Muscle of back (tissue), 11 donors: ENCODE measurements around the gene BBOX1. TPM values are rescaled to one million over a fixed set of nuclear protein-coding genes. Genes with fewer than 3 reads are reported as not detected.
A peak's percentile ranks its signal among the peaks of the same experiment; 100 is the strongest.
"Not testable (repeated sequence)": the region's sequence is repeated elsewhere in the genome, so short reads cannot be mapped to it uniquely, and the experiment has no call there.

Experiments
- DNase-seq, 3 donors: peaks; one replicate each; pipeline versions ENCODE4 v3.0.0 to v3.0.0-alpha.2; 2013
- polyA plus RNA-seq, 10 donors: library from polyadenylated mRNA; unstranded; fragments of 120-200 nt; gene quantifications; one replicate each; pipeline ENCODE4 v1.2.1, GENCODE V29; 2013; ENCODE audit not compliant: insufficient read length in 10 of 10

BBOX1 gene
- polyA plus RNA-seq, 10 donors: 0.20 to 1.5 (median 0.41) TPM; not detected in 1

- DNase-seq: peak in 1 of 3 donors; percentile 52
Measured at GRCh38 chr11:27124514-27125264, 84.1 kb downstream of the BBOX1 start.

DNA sequence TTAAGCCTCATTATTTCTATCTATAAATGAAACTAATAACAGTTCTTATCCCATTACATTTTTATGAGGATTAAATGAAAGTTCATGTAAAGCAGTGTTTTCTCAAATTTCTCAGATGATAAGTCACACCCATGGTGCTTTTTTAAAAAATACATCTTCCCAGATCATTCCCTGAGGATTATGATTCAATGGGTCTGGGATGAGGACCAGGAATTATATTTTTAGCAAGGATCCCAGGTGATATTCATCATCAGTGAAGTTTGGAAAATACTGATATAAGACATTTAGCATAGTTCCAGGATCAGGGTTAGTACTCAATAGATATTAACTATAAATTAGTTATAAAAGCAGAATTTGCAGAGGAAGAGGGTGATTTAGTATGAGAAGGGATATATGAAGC is 89.1 kb downstream of the BBOX1 start:
- peak; percentile 75 to 88 (median 79) for DNase-seq

DNA sequence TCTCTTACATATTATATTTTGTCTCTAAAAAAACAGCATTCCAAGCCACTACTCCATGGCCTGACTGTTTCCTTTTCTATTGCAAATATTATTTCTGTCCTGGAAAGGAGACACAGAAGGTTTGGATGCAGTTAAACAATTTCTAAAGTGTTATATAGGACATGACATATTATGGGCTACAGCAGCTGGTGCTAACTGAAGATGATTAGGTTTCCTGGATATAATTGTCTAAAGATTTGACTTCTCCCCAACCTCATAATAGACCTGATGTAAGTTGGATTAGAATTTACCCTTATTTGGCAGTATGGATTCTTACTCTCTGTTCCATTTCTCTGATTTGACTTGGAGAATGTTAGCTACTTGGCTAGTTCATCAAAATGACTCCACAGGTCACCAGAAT is 90.2 kb downstream of the BBOX1 start:
- peak in 2 of 3 donors; percentile 60 to 78 for DNase-seq

DNA sequence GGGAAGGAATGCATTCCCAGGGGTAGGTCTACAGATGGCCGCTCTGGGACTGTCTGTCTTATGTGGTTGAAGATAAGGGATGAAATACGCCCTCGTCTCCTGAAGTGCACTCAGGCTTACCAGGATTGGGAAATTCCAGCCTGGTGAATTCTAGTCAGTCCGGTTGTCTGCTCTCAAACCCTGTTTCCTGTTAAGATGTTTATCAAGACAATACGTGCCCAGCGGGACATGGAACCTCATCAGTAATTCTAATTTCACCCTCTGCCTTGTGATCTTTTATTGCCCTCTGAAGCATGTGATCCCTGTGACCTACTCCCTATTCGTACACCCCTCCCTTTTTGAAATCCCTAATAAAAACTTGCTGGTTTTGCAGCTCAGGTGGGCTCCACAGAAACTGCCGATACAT is 95.3 kb downstream of the BBOX1 start:
- DNase-seq: not testable (repeated sequence)

DNA sequence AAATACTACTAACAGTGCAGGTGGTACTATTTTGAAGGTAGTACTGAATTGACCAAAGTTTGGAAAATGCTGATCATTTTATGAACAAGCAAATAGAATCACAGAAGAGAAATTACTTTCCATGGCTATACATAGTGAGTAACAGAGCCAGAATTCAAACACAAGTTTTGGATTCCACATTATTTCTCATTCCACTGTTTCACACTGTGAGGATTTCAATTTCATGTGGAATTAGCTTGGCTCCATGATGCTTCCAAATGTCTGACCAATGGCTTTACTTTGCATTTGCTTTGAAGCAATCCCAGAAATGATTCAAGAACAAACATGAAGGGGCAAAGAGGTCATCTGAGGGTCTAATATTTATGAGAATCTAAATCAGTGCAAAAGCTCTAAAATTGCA is 98.1 kb downstream of the BBOX1 start:
- peak in 1 of 3 donors; percentile 60 for DNase-seq

DNA sequence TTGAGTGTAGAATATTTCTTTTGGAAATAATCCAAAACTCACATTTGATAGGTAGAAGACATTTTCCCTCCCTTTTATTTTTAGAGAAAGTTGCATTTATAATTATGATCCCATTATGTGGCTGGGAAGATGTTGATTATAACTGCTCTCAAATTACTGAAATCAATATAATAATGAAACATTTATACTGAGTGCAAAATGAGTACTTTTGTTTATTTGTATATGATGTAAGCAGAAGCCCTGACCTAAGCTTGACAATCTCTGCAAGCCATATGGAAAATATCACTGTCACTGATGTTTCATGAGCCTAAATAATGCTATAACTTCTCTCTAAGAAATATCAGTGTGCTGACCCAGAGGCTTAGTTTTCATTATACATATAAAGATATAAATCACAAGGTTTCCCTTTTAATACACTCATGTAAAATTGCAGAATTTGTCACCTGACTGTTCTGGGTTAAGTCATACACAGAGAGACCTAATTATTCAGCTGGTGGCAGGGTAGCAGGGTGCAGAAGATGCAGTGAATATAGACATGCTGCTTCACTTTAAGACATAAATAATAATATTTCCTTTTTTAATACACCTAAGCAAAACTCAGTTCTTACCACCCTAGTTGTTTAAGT is 99.2 kb downstream of the BBOX1 start:
- DNase-seq: peak in 1 of 3 donors; percentile 62

DNA sequence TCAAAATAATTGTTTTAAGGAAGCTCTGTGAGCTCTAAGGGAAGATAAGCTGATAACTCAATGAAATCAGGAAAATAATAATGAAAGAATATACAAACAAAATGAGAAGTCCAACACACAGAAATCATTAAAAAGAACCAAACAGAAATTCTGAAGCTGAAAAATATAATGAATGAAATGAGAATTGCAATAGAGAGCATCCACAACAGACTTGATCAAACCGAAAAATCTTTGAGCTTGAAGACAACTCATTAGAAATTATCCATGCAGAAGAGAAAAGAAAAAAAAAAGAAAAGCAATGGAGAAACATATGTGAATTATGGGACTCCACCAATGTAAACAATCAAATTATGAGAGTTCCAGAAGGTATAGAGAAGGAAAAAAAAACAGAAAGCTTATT is 101.0 kb downstream of the BBOX1 start:
- DNase-seq: no peak

- DNase-seq: peak in 1 of 3 donors; percentile 67
Measured at GRCh38 chr11:27147916-27148315, 107.3 kb downstream of the BBOX1 start.

GRCh38 chr11:27148506-27148905 is 107.9 kb downstream of the BBOX1 start:
- peak in 1 of 3 donors; percentile 58 for DNase-seq

DNA sequence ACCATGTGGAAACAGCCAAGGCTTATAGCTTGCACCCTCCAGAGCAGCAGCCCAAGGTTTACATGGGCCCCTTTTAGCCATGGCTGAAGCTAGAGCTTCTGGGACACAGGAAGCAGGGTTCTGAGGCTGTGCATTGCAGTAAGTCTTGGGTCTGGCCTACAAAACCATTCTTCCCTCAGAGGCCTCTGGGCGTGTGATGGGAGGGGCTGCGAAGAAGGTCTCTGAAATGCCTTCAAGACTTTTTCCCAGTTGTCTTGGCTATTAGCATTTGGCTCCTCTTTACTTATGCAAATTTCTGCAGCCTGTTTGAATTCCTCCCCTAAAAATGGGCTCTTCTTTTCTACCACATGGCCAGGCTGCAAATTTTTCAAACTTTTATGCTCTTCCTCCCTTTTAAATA is 109.5 kb downstream of the BBOX1 start:
- no peak for DNase-seq

DNA sequence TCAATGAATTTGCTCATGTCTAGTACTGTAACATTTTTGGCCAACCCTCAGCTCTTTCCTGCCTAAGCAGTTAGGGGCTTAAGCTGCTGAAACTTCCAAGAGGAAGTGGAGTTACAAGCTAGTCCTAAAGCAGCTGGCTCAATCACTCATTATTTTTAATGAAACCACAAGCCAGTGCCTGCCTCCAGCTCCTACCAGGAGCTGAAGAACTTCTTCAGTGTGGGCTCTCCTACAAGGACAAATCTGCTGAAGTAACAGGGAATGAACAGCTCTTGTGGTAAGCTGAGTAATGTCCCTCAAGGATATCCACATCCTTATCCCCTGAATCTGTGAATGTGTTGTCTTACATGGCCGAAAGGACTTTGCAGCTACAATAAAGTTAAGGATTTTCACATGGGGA is 112.5 kb downstream of the BBOX1 start:
- no peak for DNase-seq

DNA sequence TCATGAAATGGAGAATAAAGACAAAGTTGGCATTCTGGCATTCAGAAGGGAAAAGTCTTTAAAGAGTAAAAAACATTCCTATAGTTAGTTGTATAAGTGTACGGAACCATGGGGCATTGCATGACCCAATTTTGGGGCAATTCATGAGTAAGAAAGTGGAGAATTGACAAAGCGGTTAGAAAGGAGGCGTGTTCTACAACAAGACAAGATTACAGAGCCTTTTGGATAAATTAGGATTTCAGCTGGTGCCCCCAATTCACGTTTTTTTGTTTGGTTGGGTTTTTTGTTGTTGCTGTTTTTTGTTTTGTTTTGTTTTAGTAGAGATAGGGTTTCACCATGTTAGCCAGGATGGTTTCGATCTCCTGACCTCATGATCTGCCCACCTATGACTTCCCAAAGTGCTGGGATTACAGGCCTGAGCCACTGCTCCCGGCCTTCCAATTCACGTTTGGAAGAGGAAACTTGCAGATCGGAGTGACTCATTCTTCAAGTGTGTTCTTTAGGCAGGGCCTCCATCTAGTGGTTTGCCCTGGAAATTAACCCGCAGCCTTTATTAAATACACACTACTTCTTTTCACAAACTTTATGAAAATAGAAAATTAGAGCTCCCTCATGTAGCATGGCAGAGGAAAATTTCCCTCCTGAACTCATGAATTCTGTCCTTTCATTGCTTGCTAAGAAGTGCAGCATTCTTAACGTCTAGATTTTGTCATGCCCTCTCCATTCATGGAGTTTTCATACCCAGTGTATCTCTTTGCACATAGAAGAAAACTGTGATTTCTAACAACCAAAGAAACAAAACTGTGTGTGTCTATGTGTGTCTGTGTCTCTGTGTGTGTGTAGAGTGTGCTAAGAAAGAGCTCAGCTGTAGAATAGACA is 118.1 kb downstream of the BBOX1 start:
- DNase-seq: peak; percentile 77 to 88 (median 81)

DNA sequence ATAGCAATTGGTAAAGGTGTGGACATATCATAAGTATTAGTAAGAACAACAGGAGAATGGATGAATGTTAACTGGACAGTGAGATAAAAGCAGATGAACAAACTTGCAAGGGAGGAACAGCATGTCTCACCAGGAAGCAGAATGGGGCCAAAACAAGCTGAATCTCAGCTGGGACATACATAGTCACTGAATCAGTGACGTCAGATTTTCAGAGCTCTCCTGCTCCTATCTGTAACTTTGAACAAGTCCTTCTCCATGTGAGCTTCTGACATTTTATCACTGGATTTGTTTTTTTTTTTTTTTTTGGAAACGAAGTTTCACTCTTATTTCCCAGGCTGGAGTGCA is 118.7 kb downstream of the BBOX1 start:
- no peak for DNase-seq

- DNase-seq: no peak
Measured at GRCh38 chr11:27161071-27161470, 120.5 kb downstream of the BBOX1 start.

DNA sequence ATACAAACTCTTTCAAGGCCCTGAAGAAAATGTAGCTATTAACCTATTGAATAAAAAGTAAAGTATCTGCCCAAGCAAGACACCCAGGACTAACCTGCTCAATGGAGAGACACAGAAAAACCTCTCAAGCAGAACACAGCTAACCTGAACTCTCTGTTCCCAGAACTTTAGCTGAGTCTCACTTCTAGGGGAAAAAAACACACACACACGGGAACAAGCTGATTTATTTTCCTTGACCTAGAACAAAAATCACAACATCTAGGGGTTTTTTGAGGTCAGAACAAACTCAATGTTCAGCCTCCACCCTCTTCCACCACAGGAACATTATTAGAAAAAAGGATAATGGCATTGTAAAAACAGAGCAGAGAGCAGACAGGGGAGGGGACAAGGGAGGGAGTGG is 121.6 kb downstream of the BBOX1 start:
- DNase-seq: no peak

DNA sequence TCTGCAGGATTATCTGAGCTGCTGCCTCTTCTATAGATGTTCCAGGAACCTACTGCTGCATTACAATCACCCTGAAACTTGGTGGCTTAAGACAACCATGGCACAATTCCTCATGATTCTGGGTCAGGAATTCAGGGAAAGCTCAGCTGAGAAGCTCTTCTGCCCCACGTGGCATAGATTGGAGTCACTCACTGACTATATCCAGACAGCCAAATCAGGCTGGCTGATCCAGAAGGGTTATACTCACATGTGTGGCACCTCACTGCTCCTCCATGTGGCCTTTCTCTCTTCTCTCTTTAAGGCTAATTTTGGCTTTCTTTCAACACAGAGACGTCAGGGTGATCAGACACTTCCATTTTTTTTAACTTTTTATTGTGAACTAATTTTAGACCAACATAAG is 125.5 kb downstream of the BBOX1 start:
- no peak for DNase-seq

GRCh38 chr11:27171376-27171958 is 130.9 kb downstream of the BBOX1 start:
- DNase-seq: no peak

DNA sequence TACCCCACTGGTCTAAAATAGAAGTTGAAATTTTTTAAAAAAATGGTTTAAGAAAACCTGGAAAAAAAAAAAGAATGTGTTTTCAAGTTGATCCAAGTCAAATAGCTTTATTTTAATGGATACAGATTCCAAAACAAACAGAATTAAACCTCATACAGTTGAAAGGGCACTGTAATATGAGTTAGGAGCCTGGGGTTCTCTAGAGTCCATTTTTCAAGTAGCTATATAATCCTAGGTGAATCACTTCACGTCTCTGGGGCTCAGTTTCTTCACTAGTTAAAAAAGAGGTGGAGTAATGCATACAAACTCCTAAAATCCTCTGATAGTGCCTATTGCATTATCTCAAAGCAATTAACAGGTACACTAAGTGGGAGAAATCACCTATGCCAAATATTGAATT is 132.9 kb downstream of the BBOX1 start:
- DNase-seq: no peak

DNA sequence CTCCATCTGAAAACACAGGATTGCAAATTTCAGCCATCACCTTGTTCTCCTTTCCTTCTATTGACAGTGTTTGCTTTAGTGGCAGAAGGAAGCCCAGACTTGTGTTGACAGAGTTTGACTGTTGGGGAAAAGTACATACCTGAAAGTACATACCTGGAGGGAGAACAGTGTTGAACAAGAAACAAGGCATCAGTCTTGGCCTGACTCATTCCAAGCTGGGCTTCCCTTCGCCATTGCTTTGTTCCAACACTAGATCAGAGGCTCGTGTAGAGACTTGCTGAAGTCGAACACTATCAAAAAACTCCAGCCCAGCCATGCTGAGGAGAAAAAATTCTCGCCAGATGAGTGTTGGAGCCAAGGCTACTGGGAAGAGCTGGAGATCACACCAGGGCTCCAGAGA is 133.4 kb downstream of the BBOX1 start:
- DNase-seq: no peak

- no peak for DNase-seq
Measured at GRCh38 chr11:27174672-27175210, 134.1 kb downstream of the BBOX1 start.

DNA sequence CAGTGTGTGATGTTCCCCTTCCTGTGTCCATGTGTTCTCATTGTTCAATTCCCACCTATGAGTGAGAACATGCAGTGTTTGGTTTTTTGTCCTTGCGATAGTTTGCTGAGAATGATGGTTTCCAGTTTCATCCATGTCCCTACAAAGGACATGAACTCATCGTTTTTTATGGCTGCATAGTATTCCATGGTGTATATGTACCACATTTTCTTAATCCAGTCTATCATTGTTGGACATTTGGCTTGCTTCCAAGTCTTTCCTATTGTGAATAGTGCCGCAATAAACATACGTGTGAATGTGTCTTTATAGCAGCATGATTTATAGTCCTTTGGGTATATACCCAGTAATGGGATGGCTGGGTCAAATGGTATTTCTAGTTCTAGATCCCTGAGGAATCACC is 134.9 kb downstream of the BBOX1 start:
- DNase-seq: not testable (repeated sequence)
